NCI-H1436 (cell line): Measurements from ENCODE around the gene UCP1.
"Not testable (repeated sequence)": the region's sequence is repeated elsewhere in the genome, so short reads cannot be mapped to it uniquely, and the experiment has no call there.

Experiments
- DNase-seq: peaks from one replicate; lab custom pipeline; 2025; lab: John Stamatoyannopoulos, UW

UCP1 gene

GRCh38 chr4:140533951-140534480 lies 34.7 kb downstream of the UCP1 start:
- no peak for DNase-seq

GRCh38 chr4:140529434-140529833 lies 39.3 kb downstream of the UCP1 start:
- DNase-seq = no peak

- peak; percentile 99 for DNase-seq
These were observed 44.7 kb downstream of the UCP1 start, which contains the start of gene ELMOD2 for GRCh38 chr4:140523857-140524742. TSS of gene ELMOD2 (plus strand) at chr4:140524168. CDS start at chr4:140525429, 1,261 bp downstream.

- DNase-seq = no peak
These were observed 45.3 kb downstream of the UCP1 start for GRCh38 chr4:140523370-140523856.

GRCh38 chr4:140515423-140515822 lies 53.3 kb downstream of the UCP1 start:
- DNase-seq = no peak

- not testable (repeated sequence) for DNase-seq
These were observed 55.0 kb downstream of the UCP1 start for GRCh38 chr4:140513765-140514164.
